H1 (cell line): ENCODE data around the gene RBFOX1. TPM values are rescaled to one million over a fixed set of nuclear protein-coding genes. Genes with fewer than 3 reads are reported as not detected.

Experiments
- CTCF ChIA-PET: fragments of 300-600 bp; sonication (Branson Sonifier 250); formaldehyde crosslinking; loops from one replicate; lab custom pipeline; 2021; ENCODE audit not compliant: partially characterized antibody; lab: Charles Lee
- POLR2A ChIA-PET: fragments of 300-600 bp; sonication (Branson Sonifier 250); formaldehyde crosslinking; loops from one replicate; lab custom pipeline; 2021; ENCODE audit warnings: inconsistent platforms; ENCODE audit not compliant: partially characterized antibody; lab: Charles Lee
- DNase-seq, 2 experiments: peaks; one replicate each; pipeline versions ENCODE4 v3.0.0 to v3.0.0-alpha.2; 2010 to 2022; ENCODE audit warnings: low spot score in 2 of 2, low read depth in 1 of 2, mixed read lengths in 1 of 2
- FAIRE-seq: peaks from 2 replicates; lab custom pipeline; 2011; peaks lifted over from hg19 to GRCh38; lab: Jason Lieb, UNC
- H2AFZ ChIP-seq: 2 replicates; pipeline ENCODE4 v1.8.1; 2012; ENCODE audit warnings: low read length, inconsistent platforms
- H2AK5ac ChIP-seq: 2 replicates; pipeline ENCODE4 v1.6.1; 2013; ENCODE audit warnings: low read depth, low read length
- H2BK120ac ChIP-seq: replicated peaks from 2 replicates; pipeline ENCODE3; 2013; ENCODE audit warnings: low read depth, low read length, inconsistent platforms
- H2BK12ac ChIP-seq: 2 replicates; pipeline ENCODE4 v1.6.1; 2013; ENCODE audit warnings: low read depth, low read length
- H2BK15ac ChIP-seq: 2 replicates; pipeline ENCODE4 v1.6.1; 2013; ENCODE audit warnings: low read length
- H2BK20ac ChIP-seq: 2 replicates; pipeline ENCODE4 v1.6.1; 2013; ENCODE audit warnings: low read length
- H2BK5ac ChIP-seq: 2 replicates; pipeline ENCODE4 v1.6.1; 2013; ENCODE audit warnings: low read depth, low read length
- H3K14ac ChIP-seq: 2 replicates; pipeline ENCODE4 v1.6.1; 2013; ENCODE audit warnings: inconsistent platforms; ENCODE audit not compliant: insufficient read length
- H3K18ac ChIP-seq: 2 replicates; pipeline ENCODE4 v1.6.1; 2013; ENCODE audit warnings: low read length; ENCODE audit errors: extremely low read depth
- H3K23ac ChIP-seq: 2 replicates; pipeline ENCODE4 v1.6.1; 2013; ENCODE audit warnings: inconsistent platforms; ENCODE audit not compliant: insufficient read length
- H3K23me2 ChIP-seq: 2 replicates; pipeline ENCODE4 v1.6.1; 2013; ENCODE audit warnings: low read depth, low read length
- H3K27ac ChIP-seq: 2 replicates; pipeline ENCODE4 v1.6.1; 2011; ENCODE audit warnings: low read depth, low read length, inconsistent platforms
- H3K27me3 ChIP-seq, 4 experiments: replicated peaks in 1 of 4; 1 replicate in 1 of 4; 2 replicates in 3 of 4; pipeline versions ENCODE4 v1.6.1 to v1.8.1; 2011 to 2013; ENCODE audit warnings: low read length in 3 of 4, mild to moderate bottlenecking in 3 of 4, inconsistent platforms in 2 of 4, mixed read lengths in 2 of 4, moderate library complexity in 1 of 4; ENCODE audit not compliant: control insufficient read depth in 3 of 4, insufficient read depth in 3 of 4; ENCODE audit errors: extremely low read depth in 1 of 4
- H3K36me3 ChIP-seq, 4 experiments: 2 replicates each; pipeline versions ENCODE4 v1.6.1 to v1.8.1; 2011 to 2013; ENCODE audit warnings: mild to moderate bottlenecking in 4 of 4, low read length in 3 of 4, moderate library complexity in 2 of 4, control low read depth in 1 of 4, inconsistent platforms in 1 of 4; ENCODE audit not compliant: insufficient read depth in 4 of 4, control insufficient read depth in 2 of 4
- H3K4ac ChIP-seq: replicated peaks from 2 replicates; pipeline ENCODE3; 2013; ENCODE audit warnings: low read length, low read depth, mixed read lengths, inconsistent platforms; ENCODE audit not compliant: insufficient read length
- H3K4me1 ChIP-seq, 4 experiments: replicated peaks in 1 of 4; 1 replicate in 1 of 4; 2 replicates in 3 of 4; pipeline versions ENCODE4 v1.6.1 to v1.8.1; 2011 to 2013; ENCODE audit warnings: low read length in 3 of 4, inconsistent platforms in 2 of 4, mixed read lengths in 1 of 4; ENCODE audit not compliant: insufficient read depth in 4 of 4, control insufficient read depth in 3 of 4
- H3K4me2 ChIP-seq, 2 experiments: 2 replicates each; pipeline versions ENCODE4 v1.6.1 to v1.8.1; 2011 to 2013; ENCODE audit warnings: low read depth in 2 of 2, low read length in 2 of 2, control low read depth in 1 of 2, inconsistent platforms in 1 of 2, mild to moderate bottlenecking in 1 of 2; ENCODE audit not compliant: insufficient read depth in 1 of 2
- H3K4me3 ChIP-seq, 4 experiments: fragments of 200-600, 300-600 bp in 1 of 4; sonication (generic), shearing (Covaris generic), sonication (Bioruptor Twin) in 1 of 4; 2 replicates each; pipeline versions ENCODE4 v1.5.1 to v1.8.1; 2011 to 2016; ENCODE audit warnings: low read length in 4 of 4, low read depth in 3 of 4, control low read depth in 2 of 4, inconsistent platforms in 2 of 4, mild to moderate bottlenecking in 2 of 4, mixed read lengths in 1 of 4, moderate library complexity in 1 of 4; ENCODE audit not compliant: insufficient read depth in 2 of 4; ENCODE audit errors: extremely low read depth in 1 of 4
- H3K56ac ChIP-seq: replicated peaks from 2 replicates; pipeline ENCODE3; 2013; ENCODE audit warnings: low read depth, mild to moderate bottlenecking, mixed read lengths, low read length, inconsistent platforms; ENCODE audit not compliant: insufficient read length
- H3K79me1 ChIP-seq: 2 replicates; pipeline ENCODE4 v1.6.1; 2013; ENCODE audit warnings: low read depth, low read length, control low read depth
- H3K79me2 ChIP-seq, 2 experiments: 2 replicates each; pipeline versions ENCODE4 v1.6.1 to v1.8.1; 2012 to 2013; ENCODE audit warnings: low read length in 2 of 2, mild to moderate bottlenecking in 2 of 2, inconsistent platforms in 1 of 2; ENCODE audit not compliant: insufficient read depth in 2 of 2, control insufficient read depth in 1 of 2
- H3K9ac ChIP-seq, 4 experiments: replicated peaks in 1 of 4; 1 replicate in 1 of 4; 2 replicates in 3 of 4; pipeline versions ENCODE4 v1.6.1 to v1.8.1; 2011 to 2013; ENCODE audit warnings: low read depth in 3 of 4, low read length in 3 of 4, control low read depth in 2 of 4, mild to moderate bottlenecking in 2 of 4, moderate library complexity in 2 of 4, inconsistent platforms in 1 of 4; ENCODE audit errors: extremely low read depth in 1 of 4
- H3K9me3 ChIP-seq, 2 experiments: 2 replicates each; pipeline versions ENCODE4 v1.6.1 to v1.8.1; 2012 to 2013; ENCODE audit warnings: mild to moderate bottlenecking in 2 of 2, moderate library complexity in 2 of 2, control low read depth in 1 of 2, inconsistent platforms in 1 of 2, low read depth in 1 of 2, low read length in 1 of 2, mixed read lengths in 1 of 2; ENCODE audit not compliant: insufficient read depth in 2 of 2
- H4K20me1 ChIP-seq, 2 experiments: replicated peaks in 1 of 2; 2 replicates each; pipeline versions ENCODE3 to v1.8.1; 2011 to 2013; ENCODE audit warnings: inconsistent platforms in 2 of 2, low read length in 2 of 2, mild to moderate bottlenecking in 1 of 2; ENCODE audit not compliant: insufficient read depth in 2 of 2, control insufficient read depth in 1 of 2
- H4K5ac ChIP-seq: 2 replicates; pipeline ENCODE4 v1.6.1; 2013; ENCODE audit warnings: low read length, low read depth, mixed read lengths, inconsistent platforms; ENCODE audit not compliant: insufficient read length
- H4K8ac ChIP-seq: 2 replicates; pipeline ENCODE4 v1.8.0; 2013; ENCODE audit warnings: mild to moderate bottlenecking, moderate library complexity, low read length, inconsistent platforms; ENCODE audit not compliant: insufficient read depth; ENCODE audit errors: extremely low read depth
- H4K91ac ChIP-seq: replicated peaks from 2 replicates; pipeline ENCODE3; 2013; ENCODE audit warnings: low read length, mixed read lengths, inconsistent platforms; ENCODE audit not compliant: insufficient read length
- BCL11A ChIP-seq, 2 experiments: IDR thresholded peaks; one replicate each; pipeline ENCODE4 v1.6.1; 2011; ENCODE audit warnings: low read depth in 2 of 2, low read length in 2 of 2, mild to moderate bottlenecking in 2 of 2
- CHD1 ChIP-seq: IDR thresholded peaks from 2 replicates; pipeline ENCODE4 v1.6.1; 2012; ENCODE audit warnings: low read depth, low read length, improper control_type of control experiment
- CHD2 ChIP-seq: IDR thresholded peaks from 2 replicates; pipeline ENCODE4 v1.6.1; 2012; ENCODE audit warnings: low read length, improper control_type of control experiment
- CREB1 ChIP-seq: IDR thresholded peaks from 2 replicates; pipeline ENCODE4 v1.6.1; 2012; ENCODE audit warnings: inconsistent platforms
- EZH2 ChIP-seq: fragments of 200-600 bp; sonication (generic); IDR thresholded peaks from 2 replicates; pipeline ENCODE4 v1.7.1; 2012; ENCODE audit warnings: low read depth, mild to moderate bottlenecking, moderate library complexity, low read length, inconsistent platforms; ENCODE audit not compliant: severe bottlenecking
- FOSL1 ChIP-seq: IDR thresholded peaks from 2 replicates; pipeline ENCODE4 v1.6.1; 2011; ENCODE audit warnings: mild to moderate bottlenecking, low read depth, low read length, moderate library complexity; ENCODE audit not compliant: insufficient read depth
- HDAC2 ChIP-seq, 2 experiments: fragments of 300-600 bp in 1 of 2; sonication (generic) in 1 of 2; IDR thresholded peaks; 2 replicates each; pipeline ENCODE4 v1.6.1; 2011 to 2012; ENCODE audit warnings: low read depth in 2 of 2, low read length in 2 of 2, mild to moderate bottlenecking in 2 of 2, moderate library complexity in 2 of 2, borderline replicate concordance in 1 of 2, inconsistent platforms in 1 of 2
- KDM5A ChIP-seq: fragments of 200-600 bp; IDR thresholded peaks from 2 replicates; pipeline ENCODE4 v1.7.1; 2012; ENCODE audit warnings: mild to moderate bottlenecking, low read length, inconsistent platforms, mixed read lengths
- RFX5 ChIP-seq: IDR thresholded peaks from 2 replicates; pipeline ENCODE4 v1.6.1; 2011; ENCODE audit warnings: low read depth, low read length, improper control_type of control experiment, borderline replicate concordance
- SAP30 ChIP-seq: fragments of 300-600 bp; sonication (generic); IDR thresholded peaks from 2 replicates; pipeline ENCODE4 v1.7.1; 2012; ENCODE audit warnings: low read length, moderate library complexity, mild to moderate bottlenecking, inconsistent platforms; ENCODE audit not compliant: insufficient read depth, insufficient replicate concordance
- SIX5 ChIP-seq: IDR thresholded peaks from 2 replicates; pipeline ENCODE4 v1.6.1; 2011; ENCODE audit warnings: mild to moderate bottlenecking, low read depth, low read length
- TBP ChIP-seq: IDR thresholded peaks from 2 replicates; pipeline ENCODE4 v1.6.1; 2011; ENCODE audit warnings: low read depth, low read length, improper control_type of control experiment
- WGBS, 2 experiments: shearing (Covaris generic) in 1 of 2; methylation state at CpG; one replicate each; pipeline versions ENCODE4 v1.1.6 to v1.1.7; 2013 to 2015; ENCODE audit warnings: low lambda C conversion rate in 2 of 2, mixed read lengths in 2 of 2, inconsistent platforms in 1 of 2, low coverage in 1 of 2, missing lambda C conversion rate in 1 of 2; ENCODE audit not compliant: insufficient replicate concordance in 2 of 2, insufficient coverage in 1 of 2, insufficient read length in 1 of 2; ENCODE audit errors: extremely low coverage in 1 of 2, missing lambda C conversion rate in 1 of 2; 5-methylcytosine and 5-hydroxymethylcytosine counted together
- polyA plus RNA-seq, 7 experiments: library from polyadenylated mRNA; depleted of rRNA in 3 of 7; stranded (reverse) in 5 of 7; unstranded in 2 of 7; fragments of >200 nt in 5 of 7; fragments of 200-250 nt in 2 of 7; gene quantifications; 1 replicate in 5 of 7; 2 replicates in 1 of 7; 4 replicates in 1 of 7; pipeline versions ENCODE4 v1.2.1 to v1.2.3, GENCODE V29; 2011 to 2013; ENCODE audit warnings: missing spikeins in 2 of 7, mixed read lengths in 2 of 7
- total RNA-seq: library from RNA; stranded (reverse); fragmentation: NEBNext Ultra II Directional; extraction: Animal tissue kit (Norgen Biotek cat#: 25700); gene quantifications from 2 replicates; pipeline ENCODE4 v1.2.1, GENCODE V29; 2021
- TF ChIP-seq, protein P1 (sequence below): IDR thresholded peaks from 2 replicates; pipeline ENCODE4 v1.6.1; 2011; ENCODE audit warnings: low read length, improper control_type of control experiment
- TF ChIP-seq, protein P2 (sequence below): IDR thresholded peaks from 2 replicates; pipeline ENCODE4 v1.6.1; 2012; ENCODE audit warnings: inconsistent platforms

RBFOX1 gene
- total and polyA plus RNA-seq, 2 of the 8 experiments (the other 6 are each of a cell fraction or from before 2014, with no cell fraction given), result 1.7 to 2.8 TPM

- 90% methylated on average over 5 of the region's 5 CpGs; no CpG with 5 or more reads in 1 of the 2 experiments for WGBS, 2 experiments
- Histone ChIP-seq H2BK20ac (no peak overlapping the region), H3K14ac (no peak overlapping the region), H3K56ac (no peak overlapping the region), H2BK5ac (no peak overlapping the region), H3K4me3 (no peak overlapping the region), H3K4me1 (peaks cover 0 to 3% (median 2%) of the 10 kb centered on the region in 4 experiments; a peak in 2 of 7 replicates), H3K4me2 (no peak overlapping the region), H3K27me3 (no peaks in the 10 kb centered on the region; a peak in 1 of 7 replicates), H3K23me2 (no peaks in the 10 kb centered on the region), H2BK120ac (no peak overlapping the region), H3K36me3 (no peaks in the 10 kb centered on the region), H2AFZ (no peak overlapping the region), H3K18ac (no peak overlapping the region), H4K20me1 (no peaks in the 10 kb centered on the region), H3K4ac (no peak overlapping the region), H4K91ac (no peak overlapping the region), H3K79me1 (no peaks in the 10 kb centered on the region), H2AK5ac (no peak overlapping the region), H3K9ac (no peak overlapping the region), H4K5ac (no peak overlapping the region), H2BK15ac (no peak overlapping the region), H3K79me2 (no peaks in the 10 kb centered on the region), H4K8ac (no peak overlapping the region), H3K27ac (no peak overlapping the region), H3K9me3 (no peaks in the 10 kb centered on the region), H2BK12ac (no peak overlapping the region), H3K23ac (no peak overlapping the region)
- CTCF ChIA-PET, result no interaction called here
- TF ChIP-seq SIX5 (no peak), CREB1 (no peak), CHD1 (no peak), TBP (no peak), BCL11A (IDR thresholded peaks at IDR 0.05; ENCODE audit: low read depth in 2 of 2, low read length in 2 of 2) (no peak), CHD2 (no peak), FOSL1 (no peak), HDAC2 (IDR thresholded peaks at IDR 0.05; ENCODE audit: borderline replicate concordance in 1 of 2, low read depth in 2 of 2, low read length in 2 of 2) (no peak), SAP30 (no peak), RFX5 (no peak), EZH2 (no peak), KDM5A (no peak)
- TF ChIP-seq, protein P1, sequence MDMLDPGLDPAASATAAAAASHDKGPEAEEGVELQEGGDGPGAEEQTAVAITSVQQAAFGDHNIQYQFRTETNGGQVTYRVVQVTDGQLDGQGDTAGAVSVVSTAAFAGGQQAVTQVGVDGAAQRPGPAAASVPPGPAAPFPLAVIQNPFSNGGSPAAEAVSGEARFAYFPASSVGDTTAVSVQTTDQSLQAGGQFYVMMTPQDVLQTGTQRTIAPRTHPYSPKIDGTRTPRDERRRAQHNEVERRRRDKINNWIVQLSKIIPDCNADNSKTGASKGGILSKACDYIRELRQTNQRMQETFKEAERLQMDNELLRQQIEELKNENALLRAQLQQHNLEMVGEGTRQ, result no peak
- TF ChIP-seq, protein P2, sequence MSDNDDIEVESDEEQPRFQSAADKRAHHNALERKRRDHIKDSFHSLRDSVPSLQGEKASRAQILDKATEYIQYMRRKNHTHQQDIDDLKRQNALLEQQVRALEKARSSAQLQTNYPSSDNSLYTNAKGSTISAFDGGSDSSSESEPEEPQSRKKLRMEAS, result no peak
- FAIRE-seq (no peak), DNase-seq (no peak)
- POLR2A ChIA-PET, result no interaction called here
These were observed 312.2 kb downstream of the RBFOX1 start for GRCh38 chr16:7644811-7645210.
